ENCODE data around the gene STIMATE. TPM values are rescaled to one million over a fixed set of nuclear protein-coding genes. Genes with fewer than 3 reads are reported as not detected.

Gene STIMATE
- total and polyA plus RNA-seq, 10 of the 15 experiments (the other 5 are each of a cell fraction or from before 2014, with no cell fraction given): 0.24 to 24.1 (median 15.4) TPM

DNA sequence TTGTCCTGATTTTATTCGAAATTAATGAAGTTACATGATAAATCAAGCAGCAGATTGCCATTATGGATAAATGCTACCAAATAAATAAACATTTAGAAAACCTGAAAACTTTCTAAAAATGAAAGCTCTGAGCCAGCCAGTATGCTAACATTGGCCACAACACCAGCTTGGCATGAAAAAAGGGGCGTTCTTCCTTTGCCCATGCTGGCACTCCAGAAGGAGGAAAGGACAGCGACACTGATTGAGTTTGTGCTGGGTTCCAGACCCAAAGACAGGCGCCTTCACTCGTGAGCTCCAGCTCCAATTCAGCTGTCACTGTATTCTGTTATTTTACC is 5.1 kb downstream of the STIMATE start:
- ATAC-seq: peak; percentile 9; the same call in 2 of the 3 replicates

More for the DNA sequence above, 5.1 kb downstream of the STIMATE start:
- Histone ChIP-seq H3K27me3 (replicated peaks in 1 of 2; ENCODE audit: control insufficient read depth in 2 of 2, insufficient read depth in 2 of 2, low read length in 1 of 2) (no peaks in the 10 kb centered on the region), H3K36me3 (ENCODE audit: control insufficient read depth in 2 of 2, insufficient read depth in 2 of 2, low read length in 1 of 2) (peaks cover 0 to 3% of the 10 kb centered on the region in 2 experiments; a peak in 1 of 4 replicates), H3K9me3 (replicated peaks; ENCODE audit: control insufficient read depth, insufficient read depth, low read length) (no peaks in the 10 kb centered on the region), H4K20me1 (ENCODE audit: control insufficient read depth, insufficient read depth) (no peaks in the 10 kb centered on the region), H3K79me2 (ENCODE audit: control insufficient read depth, insufficient read depth, low read length) (peaks cover 43% of the 10 kb centered on the region), H3K4me3 (peak overlapping the region; percentile 10; the same call in 1 of the 2 replicates), H2AFZ (ENCODE audit: control insufficient read depth, low read depth, low read length) (peak overlapping the region; percentile 61), H3K27ac (ENCODE audit: control insufficient read depth, insufficient read depth) (peak overlapping the region; percentile 22), H3K4me2 (ENCODE audit: control insufficient read depth, insufficient read depth) (peak overlapping the region; percentile 76), H3K9ac (ENCODE audit: control insufficient read depth, insufficient read depth, low read length) (peak overlapping the region; percentile 40), H3K4me1 (ENCODE audit: control insufficient read depth, insufficient read depth, low read length) (peaks cover 28% of the 10 kb centered on the region)
- DNase-seq (ENCODE audit: low read depth, low spot score): no peak
- POLR2A ChIA-PET: interaction anchor here (0.5 to 2.1 kb wide), 5 partner anchors 12 to 187 kb away, joined by 3 to 8 read pairs (median 5); partner anchors contain the start of gene SFMBT1
- intact Hi-C loops (cut with micrococcal nuclease; ENCODE audit: unreplicated experiment): loop anchor here (2.0 to 5.0 kb wide), 2 partner anchors 149 to 155 kb away; partner anchors contain the start of gene SFMBT1
- SMC1A ChIA-PET (ENCODE audit: uncharacterized antibody, unreplicated experiment): interaction anchor here (0.6 to 2.8 kb wide), 12 partner anchors 10 to 211 kb away, joined by 3 to 25 read pairs (median 4); no protein-coding TSS in a partner anchor
- FAIRE-seq: no peak
- TF ChIP-seq YBX1 (IDR thresholded peaks at IDR 0.05) (no peak), NR2C2 (IDR thresholded peaks at IDR 0.05; ENCODE audit: borderline replicate concordance, control insufficient read depth, insufficient read length, low read depth) (no peak), POLR2A (IDR thresholded peaks at IDR 0.05; ENCODE audit: low read depth, low read length) (no peak), BACH1 (IDR thresholded peaks at IDR 0.05; ENCODE audit: borderline replicate concordance) (no peak), SPI1 (IDR thresholded peaks at IDR 0.05; ENCODE audit: borderline replicate concordance, insufficient read depth, low read depth, low read length) (no peak), CBFB (IDR thresholded peaks at IDR 0.05; ENCODE audit: low read depth) (no peak), BMI1 (IDR thresholded peaks at IDR 0.05; ENCODE audit: borderline replicate concordance) (no peak)
- TF ChIP-seq, protein P1, sequence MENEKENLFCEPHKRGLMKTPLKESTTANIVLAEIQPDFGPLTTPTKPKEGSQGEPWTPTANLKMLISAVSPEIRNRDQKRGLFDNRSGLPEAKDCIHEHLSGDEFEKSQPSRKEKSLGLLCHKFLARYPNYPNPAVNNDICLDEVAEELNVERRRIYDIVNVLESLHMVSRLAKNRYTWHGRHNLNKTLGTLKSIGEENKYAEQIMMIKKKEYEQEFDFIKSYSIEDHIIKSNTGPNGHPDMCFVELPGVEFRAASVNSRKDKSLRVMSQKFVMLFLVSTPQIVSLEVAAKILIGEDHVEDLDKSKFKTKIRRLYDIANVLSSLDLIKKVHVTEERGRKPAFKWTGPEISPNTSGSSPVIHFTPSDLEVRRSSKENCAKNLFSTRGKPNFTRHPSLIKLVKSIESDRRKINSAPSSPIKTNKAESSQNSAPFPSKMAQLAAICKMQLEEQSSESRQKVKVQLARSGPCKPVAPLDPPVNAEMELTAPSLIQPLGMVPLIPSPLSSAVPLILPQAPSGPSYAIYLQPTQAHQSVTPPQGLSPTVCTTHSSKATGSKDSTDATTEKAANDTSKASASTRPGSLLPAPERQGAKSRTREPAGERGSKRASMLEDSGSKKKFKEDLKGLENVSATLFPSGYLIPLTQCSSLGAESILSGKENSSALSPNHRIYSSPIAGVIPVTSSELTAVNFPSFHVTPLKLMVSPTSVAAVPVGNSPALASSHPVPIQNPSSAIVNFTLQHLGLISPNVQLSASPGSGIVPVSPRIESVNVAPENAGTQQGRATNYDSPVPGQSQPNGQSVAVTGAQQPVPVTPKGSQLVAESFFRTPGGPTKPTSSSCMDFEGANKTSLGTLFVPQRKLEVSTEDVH (IDR thresholded peaks at IDR 0.05; ENCODE audit: low read depth, partially characterized antibody): no peak
- TF ChIP-seq, protein P2, sequence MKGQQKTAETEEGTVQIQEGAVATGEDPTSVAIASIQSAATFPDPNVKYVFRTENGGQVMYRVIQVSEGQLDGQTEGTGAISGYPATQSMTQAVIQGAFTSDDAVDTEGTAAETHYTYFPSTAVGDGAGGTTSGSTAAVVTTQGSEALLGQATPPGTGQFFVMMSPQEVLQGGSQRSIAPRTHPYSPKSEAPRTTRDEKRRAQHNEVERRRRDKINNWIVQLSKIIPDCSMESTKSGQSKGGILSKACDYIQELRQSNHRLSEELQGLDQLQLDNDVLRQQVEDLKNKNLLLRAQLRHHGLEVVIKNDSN (IDR thresholded peaks at IDR 0.05; ENCODE audit: borderline replicate concordance, extremely low read length, insufficient read depth, low read depth, low read length): no peak
- in situ Hi-C loops (cut with MboI): no loop called here
- BruUV-seq (replicated peaks): no TSS peak
- 84% methylated on average over 5 of the region's 5 CpGs for WGBS (ENCODE audit: insufficient coverage, insufficient replicate concordance, low lambda C conversion rate, missing lambda C conversion rate)
- CTCF ChIA-PET: interaction anchor here (0.7 to 3.3 kb wide), 11 partner anchors 12 to 153 kb away, joined by 3 to 28 read pairs (median 5); no protein-coding TSS in a partner anchor
- RAD21 ChIA-PET (ENCODE audit: unreplicated experiment): interaction anchor here (1.3 to 2.9 kb wide), 4 partner anchors 11 to 153 kb away, joined by 3 to 17 read pairs (median 5); partner anchors contain the start of gene SFMBT1

All from GM12878 (cell line).